ENCODE measurements around the gene CMTM4. TPM values are rescaled to one million over a fixed set of nuclear protein-coding genes. Genes with fewer than 3 reads are reported as not detected.

CMTM4 gene
- total and polyA plus RNA-seq, 2 of the 8 experiments (the other 6 are each of a cell fraction or from before 2014, with no cell fraction given) = 35.3 to 51.7 TPM

GRCh38 chr16:66711581-66711980, 15.0 kb upstream of the CMTM4 start:
- Histone ChIP-seq H4K20me1 (replicated peaks in 1 of 2; ENCODE audit: control insufficient read depth in 1 of 2, insufficient read depth in 2 of 2, low read length in 2 of 2) (peaks cover 0 to 2% of the 10 kb centered on the region in 2 experiments), H3K18ac (ENCODE audit: extremely low read depth, low read length) (no peak overlapping the region), H3K27ac (ENCODE audit: low read depth, low read length) (no peak overlapping the region), H3K4ac (replicated peaks; ENCODE audit: insufficient read length, low read depth, low read length) (no peak overlapping the region), H4K8ac (ENCODE audit: extremely low read depth, insufficient read depth, low read length) (no peak overlapping the region), H2BK12ac (ENCODE audit: low read depth, low read length) (no peak overlapping the region), H3K4me2 (ENCODE audit: insufficient read depth in 1 of 2, low read depth in 2 of 2, low read length in 2 of 2) (no peak overlapping the region), H2BK120ac (replicated peaks; ENCODE audit: low read depth, low read length) (no peak overlapping the region), H3K79me1 (ENCODE audit: low read depth, low read length) (no peaks in the 10 kb centered on the region; the same call in 1 of the 2 replicates), H3K56ac (replicated peaks; ENCODE audit: insufficient read length, low read depth, low read length) (no peak overlapping the region), H4K5ac (ENCODE audit: insufficient read length, low read depth, low read length) (no peak overlapping the region), H2AK5ac (ENCODE audit: low read depth, low read length) (no peak overlapping the region), H2BK20ac (ENCODE audit: low read length) (no peak overlapping the region), H3K4me1 (replicated peaks in 1 of 4; ENCODE audit: control insufficient read depth in 3 of 4, insufficient read depth in 4 of 4, low read length in 3 of 4) (peaks cover 0 to 1% (median under 1%) of the 10 kb centered on the region in 4 experiments; a peak in 2 of 7 replicates), H3K79me2 (ENCODE audit: control insufficient read depth in 1 of 2, insufficient read depth in 2 of 2, low read length in 2 of 2) (no peaks in the 10 kb centered on the region), H3K23ac (ENCODE audit: insufficient read length) (no peak overlapping the region), H4K91ac (replicated peaks; ENCODE audit: insufficient read length, low read length) (no peak overlapping the region), H3K4me3 (ENCODE audit: extremely low read depth in 1 of 4, insufficient read depth in 2 of 4, low read depth in 3 of 4, low read length in 4 of 4) (no peak overlapping the region), H3K9ac (replicated peaks in 1 of 4; ENCODE audit: extremely low read depth in 1 of 4, low read depth in 3 of 4, low read length in 3 of 4) (no peak overlapping the region), H2AFZ (ENCODE audit: low read length) (no peak overlapping the region), H2BK5ac (ENCODE audit: low read depth, low read length) (no peak overlapping the region), H2BK15ac (ENCODE audit: low read length) (no peak overlapping the region), H3K14ac (ENCODE audit: insufficient read length) (no peak overlapping the region), H3K36me3 (ENCODE audit: control insufficient read depth in 2 of 4, insufficient read depth in 4 of 4, low read length in 3 of 4) (no peaks in the 10 kb centered on the region), H3K27me3 (replicated peaks in 1 of 4; ENCODE audit: control insufficient read depth in 3 of 4, extremely low read depth in 1 of 4, insufficient read depth in 3 of 4, low read length in 3 of 4) (no peaks in the 10 kb centered on the region), H3K23me2 (ENCODE audit: low read depth, low read length) (0 out of 2 replicates have a peak, but pooled peaks cover 2% of the 10 kb centered on the region), H3K9me3 (ENCODE audit: insufficient read depth in 2 of 2, low read depth in 1 of 2, low read length in 1 of 2) (no peaks in the 10 kb centered on the region)
- ChIA-PET CTCF (ENCODE audit: partially characterized antibody) (interaction anchor here (1.1 to 4.1 kb wide), 6 partner anchors 9 to 61 kb away, joined by 3 to 21 read pairs (median 3); no protein-coding TSS in a partner anchor), POLR2A (ENCODE audit: partially characterized antibody) (interaction anchor here (1.2 to 1.9 kb wide), 4 partner anchors 9 to 14 kb away, joined by 3 to 7 read pairs (median 4); no protein-coding TSS in a partner anchor)
- FAIRE-seq (no peak), DNase-seq (ENCODE audit: low read depth in 1 of 2, low spot score in 2 of 2) (no peak)
- TF ChIP-seq GTF2F1 (IDR thresholded peaks at IDR 0.05; ENCODE audit: borderline replicate concordance, low read depth, low read length) (no peak), EZH2 (IDR thresholded peaks at IDR 0.05; ENCODE audit: low read depth, low read length, severe bottlenecking) (no peak), BACH1 (IDR thresholded peaks at IDR 0.05; ENCODE audit: low read length) (no peak), SAP30 (IDR thresholded peaks at IDR 0.05; ENCODE audit: insufficient read depth, insufficient replicate concordance, low read length) (no peak), BCL11A (IDR thresholded peaks at IDR 0.05; ENCODE audit: low read depth in 2 of 2, low read length in 2 of 2) (no peak), CHD2 (IDR thresholded peaks at IDR 0.05; ENCODE audit: low read length) (no peak)

Measured in H1 (cell line).